H9 (cell line): Measurements from ENCODE around the gene MUC5AC. TPM values are rescaled to one million over a fixed set of nuclear protein-coding genes. Genes with fewer than 3 reads are reported as not detected.

ENCODE experiments used
- DNase-seq: peaks from one replicate; pipeline ENCODE4 v3.0.0-alpha.2; 2017
- H2AFZ ChIP-seq: one replicate; pipeline ENCODE4 v1.6.1; 2013; ENCODE audit warnings: mild to moderate bottlenecking, low read length, control low read depth, moderate library complexity
- H2AK5ac ChIP-seq: 2 replicates; pipeline ENCODE4 v1.6.1; 2013; ENCODE audit warnings: low read length, control low read depth, mixed read lengths; ENCODE audit not compliant: insufficient read length
- H2BK120ac ChIP-seq: one replicate; pipeline ENCODE4 v1.6.1; 2013; ENCODE audit warnings: low read depth, mild to moderate bottlenecking, low read length, control low read depth, inconsistent platforms; ENCODE audit not compliant: poor library complexity, severe bottlenecking
- H2BK12ac ChIP-seq: 2 replicates; pipeline ENCODE4 v1.6.1; 2013; ENCODE audit warnings: low read length, control low read depth, mixed read lengths, low read depth; ENCODE audit not compliant: insufficient read length
- H2BK15ac ChIP-seq: 2 replicates; pipeline ENCODE4 v1.6.1; 2013; ENCODE audit warnings: low read depth, low read length, control low read depth
- H2BK20ac ChIP-seq: one replicate; pipeline ENCODE4 v1.6.1; 2013; ENCODE audit warnings: low read depth, mild to moderate bottlenecking, low read length, control low read depth, inconsistent platforms; ENCODE audit not compliant: poor library complexity, severe bottlenecking
- H2BK5ac ChIP-seq: 2 replicates; pipeline ENCODE4 v1.6.1; 2013; ENCODE audit warnings: low read length, control low read depth, mixed read lengths; ENCODE audit not compliant: insufficient read length
- H3K14ac ChIP-seq: 2 replicates; pipeline ENCODE4 v1.6.1; 2013; ENCODE audit warnings: low read length, control low read depth; ENCODE audit not compliant: insufficient read depth
- H3K18ac ChIP-seq: 2 replicates; pipeline ENCODE4 v1.6.1; 2013; ENCODE audit warnings: low read depth, mild to moderate bottlenecking, mixed read lengths, low read length, control low read depth; ENCODE audit not compliant: insufficient read length
- H3K23ac ChIP-seq: 2 replicates; pipeline ENCODE4 v1.6.1; 2013; ENCODE audit warnings: low read length, control low read depth, mixed read lengths, low read depth; ENCODE audit not compliant: insufficient read length
- H3K23me2 ChIP-seq: 2 replicates; pipeline ENCODE4 v1.6.1; 2013; ENCODE audit warnings: low read depth, mild to moderate bottlenecking, mixed read lengths, low read length, control low read depth; ENCODE audit not compliant: insufficient read length, poor library complexity, severe bottlenecking
- H3K27ac ChIP-seq: 2 replicates; pipeline ENCODE4 v1.5.1; 2013; ENCODE audit warnings: low read length, control low read depth, mixed read lengths, low read depth; ENCODE audit not compliant: insufficient read length
- H3K27me3 ChIP-seq: 2 replicates; pipeline ENCODE4 v1.6.1; 2013; ENCODE audit warnings: low read length, control low read depth, inconsistent platforms; ENCODE audit not compliant: insufficient read depth
- H3K4ac ChIP-seq: 2 replicates; pipeline ENCODE4 v1.6.1; 2013; ENCODE audit warnings: low read depth, mild to moderate bottlenecking, control low read depth, inconsistent platforms, low read length, moderate library complexity
- H3K4me1 ChIP-seq: 2 replicates; pipeline ENCODE4 v1.6.1; 2013; ENCODE audit warnings: low read length, control low read depth, inconsistent platforms; ENCODE audit not compliant: insufficient read depth
- H3K4me2 ChIP-seq: 2 replicates; pipeline ENCODE4 v1.6.1; 2013; ENCODE audit warnings: low read length, control low read depth, mixed read lengths; ENCODE audit not compliant: insufficient read length, insufficient read depth
- H3K56ac ChIP-seq: 2 replicates; pipeline ENCODE4 v1.6.1; 2013; ENCODE audit warnings: low read depth, mild to moderate bottlenecking, mixed read lengths, low read length, control low read depth; ENCODE audit not compliant: insufficient read length
- H3K79me1 ChIP-seq: 2 replicates; pipeline ENCODE4 v1.6.1; 2013; ENCODE audit warnings: low read depth, mild to moderate bottlenecking, moderate library complexity, low read length, control low read depth, inconsistent platforms; ENCODE audit not compliant: insufficient read depth, poor library complexity, severe bottlenecking
- H3K79me2 ChIP-seq: 2 replicates; pipeline ENCODE4 v1.6.1; 2013; ENCODE audit warnings: low read length, control low read depth, inconsistent platforms; ENCODE audit not compliant: insufficient read depth
- H3K9ac ChIP-seq: 2 replicates; pipeline ENCODE4 v1.6.1; 2013; ENCODE audit warnings: low read length, control low read depth, mixed read lengths; ENCODE audit not compliant: insufficient read length; ENCODE audit errors: extremely low read depth
- H3K9me3 ChIP-seq: one replicate; pipeline ENCODE4 v1.6.1; 2013; ENCODE audit warnings: low read depth, low read length, inconsistent platforms; ENCODE audit not compliant: control insufficient read depth
- H3T11ph ChIP-seq: one replicate; pipeline ENCODE4 v1.6.1; 2013; ENCODE audit warnings: mild to moderate bottlenecking, low read length, control low read depth, inconsistent platforms
- H4K20me1 ChIP-seq: one replicate; pipeline ENCODE4 v1.6.1; 2013; ENCODE audit not compliant: control insufficient read depth, insufficient read length, insufficient read depth
- H4K5ac ChIP-seq: 2 replicates; pipeline ENCODE4 v1.6.1; 2013; ENCODE audit warnings: low read depth, mild to moderate bottlenecking, mixed read lengths, low read length, control low read depth; ENCODE audit not compliant: insufficient read length
- H4K8ac ChIP-seq: replicated peaks from 2 replicates; pipeline ENCODE4 v1.6.1; 2013; ENCODE audit warnings: low read length, control low read depth, mixed read lengths, low read depth; ENCODE audit not compliant: insufficient read length
- H4K91ac ChIP-seq: 2 replicates; pipeline ENCODE4 v1.6.1; 2013; ENCODE audit warnings: low read depth, mild to moderate bottlenecking, moderate library complexity, mixed read lengths, low read length, control low read depth; ENCODE audit not compliant: insufficient read length
- H3K27ac Mint-ChIP-seq, 3 experiments: 2 replicates in 2 of 3; 3 replicates in 1 of 3; pipeline ENCODE4 v1.8.0; 2020 to 2021; ENCODE audit warnings: mixed read lengths in 3 of 3, mild to moderate bottlenecking in 1 of 3, moderate library complexity in 1 of 3
- H3K27me3 Mint-ChIP-seq: 2 replicates; pipeline ENCODE4 v1.8.0; 2021; ENCODE audit warnings: low read depth, mild to moderate bottlenecking, moderate library complexity, mixed read lengths
- H3K36me3 Mint-ChIP-seq, 3 experiments: 2 replicates in 2 of 3; 3 replicates in 1 of 3; pipeline ENCODE4 v1.8.0; 2020 to 2021; ENCODE audit warnings: low read depth in 3 of 3, mixed read lengths in 3 of 3; ENCODE audit not compliant: insufficient read depth in 1 of 3
- H3K4me1 Mint-ChIP-seq, 2 experiments: 2 replicates each; pipeline ENCODE4 v1.8.0; 2020; ENCODE audit warnings: mixed read lengths in 2 of 2
- H3K4me3 Mint-ChIP-seq, 2 experiments: 2 replicates in 1 of 2; 3 replicates in 1 of 2; pipeline ENCODE4 v1.8.0; 2020 to 2021; ENCODE audit warnings: mild to moderate bottlenecking in 2 of 2, mixed read lengths in 2 of 2, moderate library complexity in 1 of 2
- H3K9me3 Mint-ChIP-seq, 2 experiments: 2 replicates in 1 of 2; 3 replicates in 1 of 2; pipeline ENCODE4 v1.8.0; 2020; ENCODE audit warnings: mild to moderate bottlenecking in 2 of 2, mixed read lengths in 2 of 2, moderate library complexity in 1 of 2
- CTCF ChIP-seq: fragments of 200-600 bp; sonication (generic); conservative IDR thresholded peaks from 3 replicates; pipeline ENCODE4 v1.8.0; 2021; ENCODE audit warnings: antibody characterized with exemption, mild to moderate bottlenecking
- WGBS: extraction: QIAGEN DNeasy Blood & Tissue Kit; methylation state at CpG from one replicate; pipeline ENCODE4 v1.1.7; 2013; ENCODE audit warnings: missing lambda C conversion rate, low lambda C conversion rate, mixed read lengths; ENCODE audit not compliant: insufficient read length; ENCODE audit errors: extremely low coverage; 5-methylcytosine and 5-hydroxymethylcytosine counted together
- total RNA-seq: library from RNA; stranded (reverse); gene quantifications from 2 replicates; pipeline ENCODE4 v1.2.1, GENCODE V29; 2021

Gene MUC5AC
- total RNA-seq, 1 experiment from 2014 or later = not detected

- no peaks in the 10 kb centered on the region for H3K9me3 ChIP-seq
- no peak overlapping the region for H3K23ac ChIP-seq
- H3K4me3 Mint-ChIP-seq = no peak overlapping the region
- no peaks in the 10 kb centered on the region for H3K23me2 ChIP-seq
- H3T11ph ChIP-seq = no peak overlapping the region
- no peak overlapping the region for H2BK15ac ChIP-seq
- no peak overlapping the region for H3K4me2 ChIP-seq
- H3K27ac ChIP-seq = no peak overlapping the region
- H4K8ac ChIP-seq = no peak overlapping the region
- H3K9me3 Mint-ChIP-seq = peaks cover 23 to 27% of the 10 kb centered on the region in 2 experiments
- peaks cover 0 to 8% (median 5%) of the 10 kb centered on the region in 3 experiments; a peak in 6 of 7 replicates for H3K36me3 Mint-ChIP-seq
- H3K14ac ChIP-seq = no peak overlapping the region
- H2AK5ac ChIP-seq = no peak overlapping the region
- H3K27ac Mint-ChIP-seq = no peak overlapping the region
- H4K91ac ChIP-seq = no peak overlapping the region
- H3K56ac ChIP-seq = no peak overlapping the region
- H2BK5ac ChIP-seq = no peak overlapping the region
- no peak overlapping the region for H2BK120ac ChIP-seq
- H3K79me2 ChIP-seq = no peaks in the 10 kb centered on the region
- H3K27me3 ChIP-seq = no peaks in the 10 kb centered on the region
- no peak for TF ChIP-seq CTCF
- H3K4ac ChIP-seq = no peak overlapping the region
- H4K5ac ChIP-seq = no peak overlapping the region
- DNase-seq = no peak
- H3K9ac ChIP-seq = no peak overlapping the region
- no peak overlapping the region for H3K18ac ChIP-seq
- H4K20me1 ChIP-seq = no peaks in the 10 kb centered on the region
- peaks cover 10% of the 10 kb centered on the region for H3K27me3 Mint-ChIP-seq
- no CpG with 5 or more reads among the region's 23 CpGs for WGBS
- H3K79me1 ChIP-seq = no peaks in the 10 kb centered on the region
- no peaks in the 10 kb centered on the region for H3K4me1 ChIP-seq
- no peak overlapping the region for H2AFZ ChIP-seq
- no peaks in the 10 kb centered on the region for H3K4me1 Mint-ChIP-seq
- H2BK12ac ChIP-seq = no peak overlapping the region
- no peak overlapping the region for H2BK20ac ChIP-seq
These were observed 81.9 kb downstream of the MUC5AC start for GRCh38 chr11:1239596-1240205.
